Brain microvascular endothelial cell (primary cell): ENCODE results near the gene AGA.

ENCODE experiments used
- DNase-seq: peaks from one replicate; pipeline ENCODE4 v3.0.0-alpha.2; 2020
- H3K27ac ChIP-seq: fragments of 250-450 bp; sonication (Bioruptor Pico); 2 replicates; pipeline ENCODE4 v1.5.1; 2020; ENCODE audit warnings: mild to moderate bottlenecking, moderate library complexity
- H3K27me3 ChIP-seq: fragments of 250-450 bp; sonication (Bioruptor Pico); replicated peaks from 2 replicates; pipeline ENCODE4 v1.5.1; 2020; ENCODE audit warnings: mild to moderate bottlenecking
- H3K36me3 ChIP-seq: fragments of 250-450 bp; sonication (Bioruptor Pico); replicated peaks from 2 replicates; pipeline ENCODE4 v1.5.1; 2020; ENCODE audit warnings: mild to moderate bottlenecking
- H3K4me3 ChIP-seq: 2 replicates; pipeline ENCODE4 v1.5.1; 2011; ENCODE audit warnings: low read depth, mild to moderate bottlenecking, control low read depth, low read length, moderate library complexity
- in situ Hi-C: cut with HindIII; loops from 2 replicates; pipeline ENCODE4 v1.10.0; 2017; ENCODE audit warnings: low sequenced_read_pairs, low pct_ligation_motif_present
- TF ChIP-seq, protein P1 (sequence below): IDR thresholded peaks from 2 replicates; pipeline ENCODE4 v1.5.1; 2011; ENCODE audit warnings: low read depth, mild to moderate bottlenecking, moderate library complexity, low read length, control low read depth, inconsistent platforms; ENCODE audit errors: missing control alignments

The AGA gene

DNA sequence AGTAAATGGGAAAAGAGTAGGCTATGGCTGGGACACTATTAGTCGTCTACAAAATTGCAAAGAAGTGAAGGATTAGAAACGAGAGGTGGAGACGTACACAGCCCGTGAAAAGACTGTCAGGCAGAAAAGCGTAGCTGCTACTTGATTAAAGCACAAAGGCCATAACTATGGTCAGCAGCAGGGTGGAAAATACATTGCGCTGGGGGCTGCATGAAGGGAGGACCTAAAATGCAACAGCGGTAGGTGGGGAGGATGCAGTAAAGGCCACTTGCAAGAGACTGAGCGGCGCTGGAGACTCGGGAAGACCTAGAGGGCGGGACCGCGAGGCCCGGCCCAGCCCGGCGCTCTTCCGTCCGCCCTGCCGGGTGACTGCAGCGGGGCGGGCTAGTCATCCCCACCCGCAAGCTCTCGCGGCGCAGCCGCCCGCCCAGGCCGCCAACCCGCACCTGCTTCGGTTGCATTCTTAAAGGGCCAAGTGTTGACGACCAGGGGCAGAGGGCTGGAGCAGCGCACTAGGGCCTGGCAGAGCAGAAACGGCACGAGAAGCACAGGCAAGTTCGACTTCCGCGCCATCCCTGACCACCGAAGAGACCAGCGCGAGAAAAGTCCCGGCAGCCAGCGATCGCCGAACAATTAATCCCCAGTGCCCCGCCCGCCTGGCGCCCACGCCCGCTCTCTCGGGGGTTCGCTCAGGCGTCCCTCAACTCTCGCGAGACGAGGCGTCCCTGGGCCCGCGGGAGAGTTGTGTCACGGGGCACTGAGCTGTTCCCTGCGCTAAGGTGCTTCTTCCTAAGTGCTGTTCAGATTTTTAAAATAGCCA, at the start of gene AGA:
TSS of gene AGA (minus strand) at position 635 of the 820 bp plus-strand sequence. CDS start at position 573, 62 bp downstream.
- Histone ChIP-seq H3K36me3 (no peaks in the 10 kb centered on the region), H3K27ac (peak within 1 kb of the TSS; percentile 88), H3K4me3 (peak within 1 kb of the TSS; percentile 86), H3K27me3 (no peaks in the 10 kb centered on the region)
- TF ChIP-seq, protein P1, sequence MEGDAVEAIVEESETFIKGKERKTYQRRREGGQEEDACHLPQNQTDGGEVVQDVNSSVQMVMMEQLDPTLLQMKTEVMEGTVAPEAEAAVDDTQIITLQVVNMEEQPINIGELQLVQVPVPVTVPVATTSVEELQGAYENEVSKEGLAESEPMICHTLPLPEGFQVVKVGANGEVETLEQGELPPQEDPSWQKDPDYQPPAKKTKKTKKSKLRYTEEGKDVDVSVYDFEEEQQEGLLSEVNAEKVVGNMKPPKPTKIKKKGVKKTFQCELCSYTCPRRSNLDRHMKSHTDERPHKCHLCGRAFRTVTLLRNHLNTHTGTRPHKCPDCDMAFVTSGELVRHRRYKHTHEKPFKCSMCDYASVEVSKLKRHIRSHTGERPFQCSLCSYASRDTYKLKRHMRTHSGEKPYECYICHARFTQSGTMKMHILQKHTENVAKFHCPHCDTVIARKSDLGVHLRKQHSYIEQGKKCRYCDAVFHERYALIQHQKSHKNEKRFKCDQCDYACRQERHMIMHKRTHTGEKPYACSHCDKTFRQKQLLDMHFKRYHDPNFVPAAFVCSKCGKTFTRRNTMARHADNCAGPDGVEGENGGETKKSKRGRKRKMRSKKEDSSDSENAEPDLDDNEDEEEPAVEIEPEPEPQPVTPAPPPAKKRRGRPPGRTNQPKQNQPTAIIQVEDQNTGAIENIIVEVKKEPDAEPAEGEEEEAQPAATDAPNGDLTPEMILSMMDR = no peak
- DNase-seq = peak; percentile 91
- in situ Hi-C loops = no loop called here

DNA sequence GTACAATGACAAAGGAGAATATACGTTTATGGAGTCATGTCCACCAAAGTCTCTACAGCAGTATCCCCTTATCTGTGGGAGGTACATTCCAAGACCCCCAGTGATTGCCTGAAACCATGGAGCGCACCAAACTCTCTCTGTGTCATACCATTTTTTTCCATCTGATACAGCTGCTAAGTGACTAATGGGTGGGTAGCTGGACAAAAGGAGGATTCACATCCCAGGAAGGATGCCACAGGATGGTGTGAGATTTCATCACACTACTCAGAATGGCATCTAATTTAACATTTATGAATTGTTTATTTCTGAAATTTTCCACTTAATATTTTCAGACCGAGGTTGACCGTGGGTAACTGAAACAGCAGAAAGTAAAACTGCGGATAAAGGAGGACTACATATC, 49.8 kb upstream of the AGA start:
- in situ Hi-C loops = no loop called here
- no peak for DNase-seq
- TF ChIP-seq, protein P1 = no peak
- no peaks in the 10 kb centered on the region for H3K27me3 ChIP-seq
- no peak overlapping the region for H3K4me3 ChIP-seq
- H3K27ac ChIP-seq = no peak overlapping the region
- no peaks in the 10 kb centered on the region for H3K36me3 ChIP-seq

DNA sequence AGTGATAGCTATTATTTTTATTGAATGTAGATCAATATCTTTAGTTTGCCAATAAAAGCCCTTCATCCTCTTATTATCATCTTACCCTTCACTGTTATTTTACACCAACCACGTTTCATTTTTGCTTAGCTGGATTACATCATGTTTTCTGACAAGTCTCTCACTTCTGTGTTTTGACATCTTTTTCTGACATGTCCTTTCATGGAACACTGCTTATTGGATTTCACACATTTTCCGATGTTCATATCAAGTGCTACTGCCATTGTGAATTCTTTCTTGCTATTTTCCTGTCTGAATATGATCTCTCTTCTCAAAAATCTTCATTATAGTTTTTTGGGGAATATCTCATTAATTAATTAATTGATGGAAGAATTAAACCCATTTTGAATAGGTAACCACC, 48.5 kb upstream of the AGA start:
- TF ChIP-seq, protein P1 = no peak
- H3K27ac ChIP-seq = no peak overlapping the region
- H3K27me3 ChIP-seq = no peaks in the 10 kb centered on the region
- in situ Hi-C loops = no loop called here
- H3K4me3 ChIP-seq = no peak overlapping the region
- no peaks in the 10 kb centered on the region for H3K36me3 ChIP-seq
- no peak for DNase-seq

DNA sequence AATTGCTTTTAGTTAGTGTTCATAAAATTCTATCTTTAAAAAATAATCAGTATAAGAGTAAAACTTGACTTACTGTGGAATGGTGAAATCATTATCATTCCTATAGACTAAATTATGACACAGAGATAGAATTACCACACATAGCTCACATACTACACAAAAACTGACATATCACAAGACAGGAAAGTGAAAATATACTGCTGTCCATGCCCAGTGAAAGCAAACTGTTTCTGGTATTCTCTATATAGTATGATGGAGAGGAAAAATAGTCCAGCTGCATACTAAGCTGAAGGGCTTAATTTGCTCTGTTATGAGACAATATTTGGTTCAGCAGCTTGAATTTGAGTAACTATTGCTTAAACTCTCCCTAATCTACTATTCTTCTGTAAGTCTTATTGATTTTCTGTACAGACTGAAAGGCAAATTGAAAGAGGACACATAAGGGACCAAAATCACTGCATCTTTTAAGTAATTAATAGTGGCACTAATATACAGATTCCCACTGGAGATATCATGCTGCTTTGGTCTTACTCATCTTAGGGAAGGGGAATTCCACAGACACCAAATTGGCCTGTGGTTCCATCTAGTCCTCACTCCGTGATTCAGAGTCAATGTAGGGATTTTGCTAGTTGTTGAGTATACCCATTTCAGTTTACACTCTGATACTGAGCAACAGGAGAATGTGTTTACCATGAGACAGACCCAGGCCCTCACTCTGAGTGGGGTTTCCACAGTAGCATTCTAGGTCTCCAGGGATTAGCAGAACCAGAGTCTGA, 47.4 kb upstream of the AGA start:
- Histone ChIP-seq H3K27me3 (no peaks in the 10 kb centered on the region), H3K36me3 (no peaks in the 10 kb centered on the region), H3K27ac (no peak overlapping the region), H3K4me3 (no peak overlapping the region)
- TF ChIP-seq, protein P1 = no peak
- in situ Hi-C loops = no loop called here
- DNase-seq = peak; percentile 28

DNA sequence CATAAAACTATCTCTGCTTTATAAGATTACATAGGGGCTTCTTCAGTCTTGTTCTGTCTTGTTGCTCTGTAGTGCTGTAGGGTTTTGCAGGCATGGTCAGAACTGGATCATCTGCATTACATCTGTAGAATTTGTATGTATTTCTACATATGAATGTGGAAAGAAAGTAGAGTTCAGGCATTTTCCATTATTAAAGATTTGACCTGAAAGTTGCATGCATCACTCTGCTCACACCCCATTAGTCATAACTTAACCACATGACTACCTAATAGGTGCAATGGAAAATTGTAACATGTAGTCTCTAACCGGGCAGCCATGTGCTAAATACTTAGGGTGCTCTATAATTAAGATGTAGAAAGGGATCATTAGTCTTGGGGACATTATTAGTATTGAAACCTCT, 45.7 kb upstream of the AGA start:
- H3K4me3 ChIP-seq = no peak overlapping the region
- H3K27ac ChIP-seq = no peak overlapping the region
- TF ChIP-seq, protein P1 = no peak
- H3K27me3 ChIP-seq = no peaks in the 10 kb centered on the region
- in situ Hi-C loops = no loop called here
- no peak for DNase-seq
- no peaks in the 10 kb centered on the region for H3K36me3 ChIP-seq
